ENCODE measurements around the gene TENT4B.
"Not testable (repeated sequence)": the region's sequence is repeated elsewhere in the genome, so short reads cannot be mapped to it uniquely, and the experiment has no call there.

The TENT4B gene

DNA sequence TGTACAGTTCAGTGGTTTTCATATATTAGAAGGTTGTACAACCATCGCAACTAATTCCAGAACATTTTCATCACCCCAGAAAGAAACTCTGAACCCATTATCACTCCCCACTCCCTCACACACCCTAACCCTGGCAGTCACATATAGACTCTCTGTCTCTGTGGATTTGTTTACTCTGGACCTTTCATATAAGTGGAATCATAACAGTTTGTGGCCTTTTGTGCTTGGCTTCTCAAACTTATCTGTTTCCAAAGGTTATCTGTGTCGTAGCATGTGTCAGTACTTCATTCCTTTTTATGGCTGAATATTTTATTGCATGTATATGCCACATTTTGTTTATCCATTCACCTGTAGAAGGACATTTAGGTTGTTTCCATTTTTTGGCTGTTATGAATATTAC, 12.4 kb downstream of the TENT4B start:
- DNase-seq (ENCODE audit: low read depth), result no peak
- TF ChIP-seq, protein P1, sequence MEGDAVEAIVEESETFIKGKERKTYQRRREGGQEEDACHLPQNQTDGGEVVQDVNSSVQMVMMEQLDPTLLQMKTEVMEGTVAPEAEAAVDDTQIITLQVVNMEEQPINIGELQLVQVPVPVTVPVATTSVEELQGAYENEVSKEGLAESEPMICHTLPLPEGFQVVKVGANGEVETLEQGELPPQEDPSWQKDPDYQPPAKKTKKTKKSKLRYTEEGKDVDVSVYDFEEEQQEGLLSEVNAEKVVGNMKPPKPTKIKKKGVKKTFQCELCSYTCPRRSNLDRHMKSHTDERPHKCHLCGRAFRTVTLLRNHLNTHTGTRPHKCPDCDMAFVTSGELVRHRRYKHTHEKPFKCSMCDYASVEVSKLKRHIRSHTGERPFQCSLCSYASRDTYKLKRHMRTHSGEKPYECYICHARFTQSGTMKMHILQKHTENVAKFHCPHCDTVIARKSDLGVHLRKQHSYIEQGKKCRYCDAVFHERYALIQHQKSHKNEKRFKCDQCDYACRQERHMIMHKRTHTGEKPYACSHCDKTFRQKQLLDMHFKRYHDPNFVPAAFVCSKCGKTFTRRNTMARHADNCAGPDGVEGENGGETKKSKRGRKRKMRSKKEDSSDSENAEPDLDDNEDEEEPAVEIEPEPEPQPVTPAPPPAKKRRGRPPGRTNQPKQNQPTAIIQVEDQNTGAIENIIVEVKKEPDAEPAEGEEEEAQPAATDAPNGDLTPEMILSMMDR (conservative IDR thresholded peaks at IDR 0.05; ENCODE audit: control insufficient read depth, insufficient read depth, low read depth, low read length), result no peak
- no peak overlapping the region for H3K4me3 ChIP-seq (ENCODE audit: control insufficient read depth, low read depth, low read length)

DNA sequence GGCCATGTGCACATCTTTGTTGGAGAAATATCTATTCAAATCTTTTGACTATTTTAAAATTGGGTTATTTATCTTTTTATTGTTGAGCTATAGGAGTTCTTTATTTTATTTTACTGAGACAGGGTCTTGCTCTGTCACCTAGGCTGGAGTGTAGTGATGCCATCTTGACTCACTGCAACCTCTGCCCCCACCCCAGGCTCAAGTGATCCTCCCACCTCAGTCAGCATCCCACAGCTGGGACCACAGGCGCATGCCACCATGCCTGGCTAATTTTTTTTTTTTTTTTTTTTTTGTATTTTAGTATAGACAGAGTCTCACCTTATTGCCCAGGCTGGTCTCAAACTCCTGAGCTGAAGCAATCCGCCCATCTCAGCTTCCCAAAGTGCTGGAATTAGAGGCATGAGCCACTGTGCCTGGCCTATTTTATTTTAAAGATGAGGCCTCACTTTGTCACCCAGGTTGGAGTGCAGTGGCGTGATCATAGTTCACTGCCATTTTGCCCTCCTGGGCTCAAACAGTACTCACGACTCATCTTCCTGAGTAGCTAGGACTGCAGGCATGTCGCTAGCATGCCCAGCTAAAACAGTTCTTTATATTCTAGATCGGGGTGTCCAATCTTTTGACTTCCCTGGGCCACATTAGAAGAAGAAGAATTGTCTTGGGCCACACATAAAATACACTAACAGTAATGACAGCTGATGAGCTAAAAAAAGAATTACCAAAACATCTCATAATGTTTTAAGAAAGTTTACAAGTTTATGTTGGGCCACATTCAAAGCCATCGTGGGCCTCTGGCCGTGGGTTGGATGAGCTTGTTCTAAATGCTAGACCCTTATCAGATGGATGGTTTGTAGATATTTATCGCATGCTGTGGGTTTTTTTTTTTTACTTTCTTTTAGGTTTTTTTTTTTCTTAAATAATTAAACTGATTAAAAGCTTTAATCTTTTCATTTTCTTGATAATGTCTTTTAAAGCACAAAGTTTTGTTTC, 13.7 kb downstream of the TENT4B start:
- TF ChIP-seq, protein P1 (conservative IDR thresholded peaks at IDR 0.05; ENCODE audit: control insufficient read depth, insufficient read depth, low read depth, low read length), result no peak
- no peak overlapping the region for H3K4me3 ChIP-seq (ENCODE audit: control insufficient read depth, low read depth, low read length)
- peak; percentile 55 for DNase-seq (ENCODE audit: low read depth)

DNA sequence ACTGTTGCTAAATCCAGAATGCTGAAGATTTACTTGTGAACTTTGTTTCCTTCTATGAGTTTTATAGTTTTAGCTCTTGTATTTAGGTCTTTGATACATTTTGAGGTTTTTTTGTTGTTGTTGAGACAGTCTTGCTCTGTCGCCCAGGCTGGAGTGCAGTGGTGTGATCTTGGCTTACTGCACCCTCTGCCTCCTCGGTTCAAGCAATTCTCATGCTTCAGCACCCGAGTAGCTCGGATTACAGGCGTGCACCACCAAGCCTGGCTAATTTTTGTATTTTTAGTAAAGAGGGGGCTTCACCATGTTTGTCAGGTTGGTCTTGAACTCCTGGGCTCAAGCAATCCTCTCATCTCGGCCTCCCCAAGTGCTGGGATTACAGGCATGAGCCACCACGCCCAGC, 14.4 kb downstream of the TENT4B start:
- TF ChIP-seq, protein P1 (conservative IDR thresholded peaks at IDR 0.05; ENCODE audit: control insufficient read depth, insufficient read depth, low read depth, low read length), result no peak
- DNase-seq (ENCODE audit: low read depth), result no peak
- H3K4me3 ChIP-seq (ENCODE audit: control insufficient read depth, low read depth, low read length), result no peak overlapping the region

DNA sequence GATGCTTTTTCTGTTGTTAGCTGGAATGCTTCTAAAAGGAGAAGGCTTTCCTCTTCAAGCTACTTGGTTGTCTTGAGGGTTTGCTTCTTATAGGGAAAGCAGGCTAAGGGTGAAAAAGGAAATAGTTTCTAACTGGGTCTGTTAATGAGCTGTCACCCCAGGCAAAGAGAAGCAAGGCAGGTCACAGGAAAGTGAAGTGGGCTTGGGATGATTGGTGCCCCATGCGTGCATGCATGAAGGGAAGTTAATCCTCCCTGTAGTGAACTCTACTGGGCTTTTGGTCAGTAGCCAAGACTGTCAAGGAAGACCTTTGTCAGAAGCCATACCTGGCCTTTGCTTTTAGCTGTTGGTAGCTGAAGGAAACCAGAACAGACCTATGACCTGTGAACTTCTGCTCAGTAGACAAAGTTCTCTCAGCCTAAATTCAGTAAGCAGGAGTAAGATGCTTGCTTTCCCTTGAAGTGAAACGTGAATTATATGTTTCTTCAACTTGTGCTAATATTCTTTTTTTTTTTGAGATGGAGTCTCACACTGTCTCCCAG, 16.5 kb downstream of the TENT4B start:
- no peak for DNase-seq (ENCODE audit: low read depth)
- TF ChIP-seq, protein P1 (conservative IDR thresholded peaks at IDR 0.05; ENCODE audit: control insufficient read depth, insufficient read depth, low read depth, low read length), result no peak
- H3K4me3 ChIP-seq (ENCODE audit: control insufficient read depth, low read depth, low read length), result no peak overlapping the region

DNA sequence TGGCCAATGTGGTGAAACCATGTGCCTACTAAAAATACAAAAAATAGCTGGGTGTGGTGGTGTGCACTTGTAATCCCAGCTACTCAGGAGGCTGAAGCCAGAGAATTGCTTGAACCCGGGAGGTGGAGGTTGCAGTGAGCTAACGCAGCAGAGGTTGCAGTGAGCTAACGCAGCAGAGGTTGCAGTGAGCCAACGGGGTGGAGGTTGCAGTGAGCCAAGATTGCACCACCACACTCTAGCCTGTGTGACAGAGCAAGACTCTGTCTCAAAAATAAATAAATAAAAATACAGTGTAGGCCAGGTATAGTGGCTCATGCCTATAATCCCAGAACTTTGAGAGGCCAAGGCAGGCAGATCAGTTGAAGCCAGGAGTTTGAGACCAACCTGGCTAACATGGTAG, 18.7 kb downstream of the TENT4B start:
- DNase-seq (ENCODE audit: low read depth); H3K4me3 ChIP-seq (ENCODE audit: control insufficient read depth, low read depth, low read length): not testable (repeated sequence)

DNA sequence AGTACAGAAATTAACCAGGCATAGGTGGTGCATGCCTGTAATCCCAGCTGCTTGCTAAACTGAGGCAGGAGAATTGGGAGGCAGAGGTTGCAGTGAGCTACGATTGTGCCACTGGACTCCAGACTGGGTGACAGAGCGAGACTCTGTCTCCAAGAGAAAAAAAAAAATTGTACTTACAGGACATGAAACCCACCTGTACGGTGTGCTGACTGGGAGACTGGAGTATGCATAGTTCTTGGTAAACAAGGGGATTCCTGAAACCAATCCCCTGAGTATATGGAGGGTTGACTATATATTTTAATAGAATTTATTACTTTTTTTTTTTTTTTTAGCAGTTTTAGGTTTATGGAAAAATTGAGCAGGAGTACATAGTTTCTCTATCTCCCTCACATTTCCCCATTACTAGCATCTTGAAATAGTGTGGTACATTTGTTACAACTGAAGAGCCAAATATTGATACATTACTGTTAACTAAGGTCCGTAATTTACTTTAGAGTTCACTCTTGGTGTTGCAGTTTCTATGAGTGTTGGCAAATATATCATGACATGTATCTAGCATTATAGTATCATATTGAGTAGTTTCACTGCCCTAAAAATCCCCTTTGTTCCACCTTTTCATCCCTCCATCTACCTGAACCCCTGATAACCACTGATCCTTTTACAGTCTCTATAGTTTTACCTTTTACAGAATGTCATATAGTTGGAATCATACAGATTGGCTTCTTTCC, 19.3 kb downstream of the TENT4B start:
- no peak for DNase-seq (ENCODE audit: low read depth)
- H3K4me3 ChIP-seq (ENCODE audit: control insufficient read depth, low read depth, low read length), result no peak overlapping the region
- TF ChIP-seq, protein P1 (conservative IDR thresholded peaks at IDR 0.05; ENCODE audit: control insufficient read depth, insufficient read depth, low read depth, low read length), result no peak

DNA sequence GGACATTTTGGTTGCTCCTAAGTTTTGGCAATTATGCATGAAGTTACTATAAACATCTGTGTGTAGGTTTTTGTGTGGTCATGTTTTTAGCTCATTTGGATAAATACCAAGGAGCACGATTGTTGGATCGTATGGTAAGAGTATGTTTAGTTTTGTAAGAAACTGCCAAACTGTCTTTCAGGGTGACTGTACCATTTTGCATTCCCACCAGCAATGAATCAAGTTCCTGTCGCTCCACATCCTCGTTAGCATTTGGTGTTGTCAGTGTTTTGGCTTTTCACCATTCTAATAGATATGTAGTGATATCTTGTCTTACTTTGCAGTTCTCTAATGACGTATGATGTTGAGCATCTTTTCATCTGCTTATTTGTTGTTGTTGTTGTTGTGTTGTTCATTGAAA, 20.2 kb downstream of the TENT4B start:
- TF ChIP-seq, protein P1 (conservative IDR thresholded peaks at IDR 0.05; ENCODE audit: control insufficient read depth, insufficient read depth, low read depth, low read length), result no peak
- no peak overlapping the region for H3K4me3 ChIP-seq (ENCODE audit: control insufficient read depth, low read depth, low read length)
- no peak for DNase-seq (ENCODE audit: low read depth)
